ENCODE results near the gene CCL22.
"Not testable (repeated sequence)": the region's sequence is repeated elsewhere in the genome, so short reads cannot be mapped to it uniquely, and the experiment has no call there.

CCL22 gene

GRCh38 chr16:57358527-57359095 is at the start of gene CCL22:
CCL22 (plus strand) TSS chr16:57358783; CDS start chr16:57358817, 34 bp downstream.
- no peak for DNase-seq (ENCODE audit: low spot score)

GRCh38 chr16:57310801-57311200 is 47.8 kb upstream of the CCL22 start:
- no peak for DNase-seq (ENCODE audit: low spot score)

GRCh38 chr16:57313509-57313908 is 45.1 kb upstream of the CCL22 start:
- no peak for DNase-seq (ENCODE audit: low spot score)

- no peak for DNase-seq (ENCODE audit: low spot score)
Measured at GRCh38 chr16:57314161-57314785, 44.3 kb upstream of the CCL22 start.

GRCh38 chr16:57315416-57315815 is 43.2 kb upstream of the CCL22 start:
- DNase-seq (ENCODE audit: low spot score) = no peak

GRCh38 chr16:57316390-57317017 is 42.1 kb upstream of the CCL22 start:
- DNase-seq (ENCODE audit: low spot score) = peak; percentile 72

GRCh38 chr16:57318240-57318970 is 40.2 kb upstream of the CCL22 start:
- no peak for DNase-seq (ENCODE audit: low spot score)

GRCh38 chr16:57319646-57320045 is 38.9 kb upstream of the CCL22 start:
- DNase-seq (ENCODE audit: low spot score) = no peak

GRCh38 chr16:57324749-57325148 is 33.8 kb upstream of the CCL22 start:
- DNase-seq (ENCODE audit: low spot score) = no peak

- DNase-seq (ENCODE audit: low spot score) = no peak
Measured at GRCh38 chr16:57325458-57325857, 33.1 kb upstream of the CCL22 start.

GRCh38 chr16:57329718-57330327 is 28.8 kb upstream of the CCL22 start:
- no peak for DNase-seq (ENCODE audit: low spot score)

GRCh38 chr16:57331355-57331754 is 27.2 kb upstream of the CCL22 start:
- no peak for DNase-seq (ENCODE audit: low spot score)

GRCh38 chr16:57333402-57333801 is 25.2 kb upstream of the CCL22 start:
- DNase-seq (ENCODE audit: low spot score) = no peak

- no peak for DNase-seq (ENCODE audit: low spot score)
Measured at GRCh38 chr16:57335366-57335765, 23.2 kb upstream of the CCL22 start.

- DNase-seq (ENCODE audit: low spot score) = no peak
Measured at GRCh38 chr16:57341062-57341440, 17.5 kb upstream of the CCL22 start.

GRCh38 chr16:57341441-57342303 is 16.9 kb upstream of the CCL22 start:
- DNase-seq (ENCODE audit: low spot score) = no peak

GRCh38 chr16:57342606-57343005 is 16.0 kb upstream of the CCL22 start:
- DNase-seq (ENCODE audit: low spot score) = not testable (repeated sequence)

GRCh38 chr16:57343221-57343620 is 15.4 kb upstream of the CCL22 start:
- DNase-seq (ENCODE audit: low spot score) = no peak

- DNase-seq (ENCODE audit: low spot score) = not testable (repeated sequence)
Measured at GRCh38 chr16:57344094-57344493, 14.5 kb upstream of the CCL22 start.

GRCh38 chr16:57345021-57345420 is 13.6 kb upstream of the CCL22 start:
- DNase-seq (ENCODE audit: low spot score) = no peak

GRCh38 chr16:57345666-57346204 is 12.8 kb upstream of the CCL22 start:
- no peak for DNase-seq (ENCODE audit: low spot score)

Measured in RKO (cell line).